ENCODE data around the gene MTG2. TPM values are rescaled to one million over a fixed set of nuclear protein-coding genes. Genes with fewer than 3 reads are reported as not detected.
A peak's percentile ranks its signal among the peaks of the same experiment; 100 is the strongest.

MTG2 gene
- total RNA-seq, 1 experiment from 2014 or later: 56.8 TPM

- Histone ChIP-seq H3K36me3 (ENCODE audit: control insufficient read depth, insufficient read depth, low read length) (peaks cover 43% of the 10 kb centered on the region), H3K4me1 (ENCODE audit: control insufficient read depth, insufficient read depth, low read length) (peaks cover 12% of the 10 kb centered on the region; the same call in 1 of the 2 replicates), H3K9me3 (ENCODE audit: control insufficient read depth, insufficient read depth, low read depth, low read length) (no peaks in the 10 kb centered on the region), H3K27ac (ENCODE audit: low read length) (no peak overlapping the region), H3K4me3 (ENCODE audit: low read depth in 2 of 2, low read length in 2 of 2) (no peak overlapping the region), H3K27me3 (ENCODE audit: control insufficient read depth, insufficient read depth, low read length) (no peaks in the 10 kb centered on the region)
- TF ChIP-seq, protein P1, sequence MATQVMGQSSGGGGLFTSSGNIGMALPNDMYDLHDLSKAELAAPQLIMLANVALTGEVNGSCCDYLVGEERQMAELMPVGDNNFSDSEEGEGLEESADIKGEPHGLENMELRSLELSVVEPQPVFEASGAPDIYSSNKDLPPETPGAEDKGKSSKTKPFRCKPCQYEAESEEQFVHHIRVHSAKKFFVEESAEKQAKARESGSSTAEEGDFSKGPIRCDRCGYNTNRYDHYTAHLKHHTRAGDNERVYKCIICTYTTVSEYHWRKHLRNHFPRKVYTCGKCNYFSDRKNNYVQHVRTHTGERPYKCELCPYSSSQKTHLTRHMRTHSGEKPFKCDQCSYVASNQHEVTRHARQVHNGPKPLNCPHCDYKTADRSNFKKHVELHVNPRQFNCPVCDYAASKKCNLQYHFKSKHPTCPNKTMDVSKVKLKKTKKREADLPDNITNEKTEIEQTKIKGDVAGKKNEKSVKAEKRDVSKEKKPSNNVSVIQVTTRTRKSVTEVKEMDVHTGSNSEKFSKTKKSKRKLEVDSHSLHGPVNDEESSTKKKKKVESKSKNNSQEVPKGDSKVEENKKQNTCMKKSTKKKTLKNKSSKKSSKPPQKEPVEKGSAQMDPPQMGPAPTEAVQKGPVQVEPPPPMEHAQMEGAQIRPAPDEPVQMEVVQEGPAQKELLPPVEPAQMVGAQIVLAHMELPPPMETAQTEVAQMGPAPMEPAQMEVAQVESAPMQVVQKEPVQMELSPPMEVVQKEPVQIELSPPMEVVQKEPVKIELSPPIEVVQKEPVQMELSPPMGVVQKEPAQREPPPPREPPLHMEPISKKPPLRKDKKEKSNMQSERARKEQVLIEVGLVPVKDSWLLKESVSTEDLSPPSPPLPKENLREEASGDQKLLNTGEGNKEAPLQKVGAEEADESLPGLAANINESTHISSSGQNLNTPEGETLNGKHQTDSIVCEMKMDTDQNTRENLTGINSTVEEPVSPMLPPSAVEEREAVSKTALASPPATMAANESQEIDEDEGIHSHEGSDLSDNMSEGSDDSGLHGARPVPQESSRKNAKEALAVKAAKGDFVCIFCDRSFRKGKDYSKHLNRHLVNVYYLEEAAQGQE (IDR thresholded peaks at IDR 0.05; ENCODE audit: insufficient read depth in 1 of 2, low read depth in 2 of 2, low read length in 1 of 2): no peak
- no peak for TF ChIP-seq SIN3A (IDR thresholded peaks at IDR 0.05; ENCODE audit: borderline replicate concordance, insufficient read depth, low read depth, low read length)
- ChIA-PET CTCF (no interaction called here), POLR2A (no interaction called here)
- in situ Hi-C loops (cut with HindIII; ENCODE audit: low pct_unique_long_range_greater_than_20kb, low sequenced_read_pairs) (no loop called here), intact Hi-C loops (cut with micrococcal nuclease; ENCODE audit: unreplicated experiment) (loop anchor here (2.0 to 5.0 kb wide), 2 partner anchors 70 to 127 kb away; partner anchors contain the start of gene TAF4)
- no TSS peak for BruUV-seq (replicated peaks)
- no peak for ATAC-seq
- no peak for DNase-seq (ENCODE audit: low read depth, low spot score)
These were observed 45.2 kb upstream of the MTG2 start for GRCh38 chr20:62137478-62138203.

GRCh38 chr20:62138204-62138543 is 44.7 kb upstream of the MTG2 start:
- ChIA-PET CTCF (no interaction called here), POLR2A (no interaction called here)
- H3K4me1 ChIP-seq (ENCODE audit: control insufficient read depth, insufficient read depth, low read length): peaks cover 12% of the 10 kb centered on the region; the same call in 1 of the 2 replicates
- ATAC-seq (no peak), DNase-seq (ENCODE audit: low read depth, low spot score) (no peak)
- in situ Hi-C loops (cut with HindIII; ENCODE audit: low pct_unique_long_range_greater_than_20kb, low sequenced_read_pairs): no loop called here
- no peaks in the 10 kb centered on the region for H3K27me3 ChIP-seq (ENCODE audit: control insufficient read depth, insufficient read depth, low read length)
- H3K36me3 ChIP-seq (ENCODE audit: control insufficient read depth, insufficient read depth, low read length): peaks cover 43% of the 10 kb centered on the region
- H3K4me3 ChIP-seq (ENCODE audit: low read depth in 2 of 2, low read length in 2 of 2): no peak overlapping the region
- TF ChIP-seq POLR2AphosphoS5 (IDR thresholded peaks at IDR 0.05; ENCODE audit: low read depth, low read length): no peak
- TF ChIP-seq, protein P1 (IDR thresholded peaks at IDR 0.05; ENCODE audit: insufficient read depth in 1 of 2, low read depth in 2 of 2, low read length in 1 of 2): 0 out of 4 replicates have a peak, but pooled peaks of 1 of the 2 experiments have one; percentile 41
- TF ChIP-seq SIN3A (IDR thresholded peaks at IDR 0.05; ENCODE audit: borderline replicate concordance, insufficient read depth, low read depth, low read length): no peak
- TF ChIP-seq TCF7L2 (IDR thresholded peaks at IDR 0.05; ENCODE audit: low read depth, low read length): no peak
- no peak for TF ChIP-seq CTCF (IDR thresholded peaks at IDR 0.05)
- BruUV-seq (replicated peaks): no TSS peak
- H3K9me3 ChIP-seq (ENCODE audit: control insufficient read depth, insufficient read depth, low read depth, low read length): no peaks in the 10 kb centered on the region
- no peak overlapping the region for H3K27ac ChIP-seq (ENCODE audit: low read length)
- intact Hi-C loops (cut with micrococcal nuclease; ENCODE audit: unreplicated experiment): loop anchor here (5.0 kb wide), 1 partner anchor 71 kb away; the partner anchor contains the start of gene TAF4
